Panc1 (cell line): ENCODE data around the gene GBP7. TPM values are rescaled to one million over a fixed set of nuclear protein-coding genes. Genes with fewer than 3 reads are reported as not detected.
"Not testable (repeated sequence)": the region's sequence is repeated elsewhere in the genome, so short reads cannot be mapped to it uniquely, and the experiment has no call there.

Experiments used
- ATAC-seq: fragments of 200-7000 bp; cut with Tn5 transposase; 2 replicates; pipeline ENCODE4 v1.9.1; 2020; ENCODE audit warnings: mild to moderate bottlenecking, moderate library complexity
- Bru-seq: library from RNA; stranded (reverse); fragments of 400-500 nt; gene quantifications from one replicate; lab custom pipeline; 2021; lab: Mats Ljungman, UMichigan
- BruChase-seq, 2 experiments: library from RNA; stranded (reverse); fragments of 400-500 nt; gene quantifications; one replicate each; lab custom pipeline; 2021; lab: Mats Ljungman, UMichigan
- BruUV-seq: library from RNA; stranded (reverse); fragments of 400-500 nt; replicated peaks from 2 replicates; lab custom pipeline; 2021; lab: Mats Ljungman, UMichigan
- CTCF ChIA-PET: fragments of 300-600 bp; sonication (Branson Sonifier 250); formaldehyde crosslinking; loops from one replicate; lab custom pipeline; 2022; ENCODE audit warnings: antibody characterized with exemption; lab: Charles Lee
- POLR2A ChIA-PET: fragments of 300-600 bp; sonication (Branson Sonifier 250); formaldehyde crosslinking; loops from one replicate; lab custom pipeline; 2022; ENCODE audit warnings: antibody characterized with exemption; lab: Charles Lee
- DNase-seq: peaks from one replicate; pipeline ENCODE4 v3.0.0-alpha.2; 2010; ENCODE audit warnings: low read depth, low spot score
- H3K27ac ChIP-seq: 2 replicates; pipeline ENCODE4 v1.5.1; 2011; ENCODE audit warnings: mild to moderate bottlenecking, low read length, inconsistent platforms
- H3K27me3 ChIP-seq: fragments of 200-500 bp; sonication (Bioruptor generic); 2 replicates; pipeline ENCODE4 v1.6.0; 2014; ENCODE audit warnings: low read length, inconsistent platforms; ENCODE audit not compliant: control insufficient read depth, insufficient read depth
- H3K36me3 ChIP-seq: fragments of 200-500 bp; sonication (Bioruptor generic); 2 replicates; pipeline ENCODE4 v1.5.1; 2014; ENCODE audit warnings: inconsistent platforms, mild to moderate bottlenecking, low read length, moderate library complexity; ENCODE audit not compliant: control insufficient read depth, insufficient read depth
- H3K4me1 ChIP-seq: 2 replicates; pipeline ENCODE4 v1.5.1; 2011; ENCODE audit warnings: inconsistent platforms, mild to moderate bottlenecking, low read length, moderate library complexity; ENCODE audit not compliant: control insufficient read depth, insufficient read depth
- H3K4me3 ChIP-seq, 2 experiments: 2 replicates each; pipeline ENCODE4 v1.5.1; 2011 to 2012; ENCODE audit warnings: low read depth in 2 of 2, low read length in 2 of 2, mild to moderate bottlenecking in 2 of 2, inconsistent platforms in 1 of 2, moderate library complexity in 1 of 2
- H3K9me3 ChIP-seq: fragments of 200-500 bp; sonication (Bioruptor generic); 2 replicates; pipeline ENCODE4 v1.5.1; 2014; ENCODE audit warnings: low read depth, mild to moderate bottlenecking, inconsistent platforms, low read length, moderate library complexity; ENCODE audit not compliant: control insufficient read depth, insufficient read depth
- POLR2AphosphoS5 ChIP-seq: IDR thresholded peaks from 2 replicates; pipeline ENCODE4 v1.6.1; 2012; ENCODE audit warnings: mild to moderate bottlenecking, low read depth, low read length, moderate library complexity
- REST ChIP-seq, 2 experiments: IDR thresholded peaks; 2 replicates each; pipeline ENCODE4 v1.6.1; 2011 to 2012; ENCODE audit warnings: low read depth in 2 of 2, control low read depth in 1 of 2, low read length in 1 of 2, mild to moderate bottlenecking in 1 of 2, moderate library complexity in 1 of 2; ENCODE audit not compliant: insufficient read depth in 1 of 2
- SIN3A ChIP-seq: IDR thresholded peaks from 2 replicates; pipeline ENCODE4 v1.6.1; 2012; ENCODE audit warnings: low read depth, mild to moderate bottlenecking, low read length, moderate library complexity, borderline replicate concordance; ENCODE audit not compliant: insufficient read depth
- TCF7L2 ChIP-seq: IDR thresholded peaks from 2 replicates; pipeline ENCODE4 v1.6.1; 2011; ENCODE audit warnings: mild to moderate bottlenecking, low read depth, low read length, inconsistent platforms
- in situ Hi-C: cut with HindIII; loops from 2 replicates; pipeline ENCODE4 v1.10.0; 2016; ENCODE audit warnings: low sequenced_read_pairs, low pct_unique_long_range_greater_than_20kb
- intact Hi-C: fragments of 100-400 bp; cut with micrococcal nuclease; formaldehyde crosslinking; loops from one replicate; pipeline ENCODE4 v1.10.0; 2022; ENCODE audit not compliant: unreplicated experiment
- long read RNA-seq: library from polyadenylated mRNA; unstranded; transcript quantifications from one replicate; pipeline ENCODE4 v2.0.0, GENCODE V29; 2021; ENCODE audit not compliant: unreplicated experiment
- polyA plus RNA-seq: library from polyadenylated mRNA; unstranded; fragments of >200 nt; gene quantifications from one replicate; pipeline ENCODE4 v1.2.1, GENCODE V29; 2012; ENCODE audit warnings: missing spikeins; ENCODE audit not compliant: insufficient read length
- total RNA-seq: library from RNA; stranded (reverse); gene quantifications from one replicate; pipeline ENCODE4 v1.2.1, GENCODE V29; 2021; ENCODE audit not compliant: unreplicated experiment
- TF ChIP-seq, protein P1 (sequence below): fragments of 450-650 bp; IDR thresholded peaks from 2 replicates; pipeline ENCODE4 v1.5.1; 2017; ENCODE audit warnings: mild to moderate bottlenecking

Gene GBP7
- total RNA-seq = not detected
- polyA plus RNA-seq = not detected
- Bru-seq, nascent RNA = not detected
- not detected for BruChase-seq, experiment 1, labeled RNA remaining after a 2-hour chase
- not detected for BruChase-seq, experiment 2, labeled RNA remaining after a 6-hour chase
- long read RNA-seq = 0 reads

DNA sequence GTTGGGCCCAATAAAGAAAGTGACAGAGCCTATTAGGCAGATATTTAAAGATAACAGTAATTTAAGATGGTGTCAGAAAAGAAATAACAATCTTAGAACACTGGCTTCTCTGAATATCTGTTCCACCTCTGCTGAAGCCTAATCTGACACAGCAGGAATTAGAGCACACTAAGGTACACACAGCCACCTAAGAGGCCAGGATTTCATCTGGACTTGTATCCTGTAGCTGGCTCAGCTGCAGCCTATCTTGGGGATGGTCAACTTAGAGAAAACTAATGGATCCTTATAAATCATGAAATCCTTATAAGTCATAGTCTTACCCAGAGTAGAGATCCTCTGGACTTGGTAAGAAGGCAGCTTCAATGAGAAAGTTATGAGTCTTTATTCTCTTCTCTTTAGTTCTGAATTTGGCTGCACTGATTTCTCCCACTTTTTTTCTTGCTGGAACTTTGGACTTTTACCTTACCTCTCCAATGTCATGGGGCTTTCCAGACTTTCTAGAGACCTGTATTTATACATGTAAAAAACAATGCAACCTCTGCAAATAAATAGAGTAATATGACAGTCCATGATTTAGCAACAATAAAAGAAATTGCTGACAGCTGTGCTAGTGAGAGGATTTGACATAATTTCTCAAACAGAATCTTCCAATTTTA is at the start of gene GBP7:
Gene GBP7 (minus strand): TSS at position 403 of the 656 bp plus-strand sequence. CDS start 4,068 bp downstream, outside the sequence.
- TF ChIP-seq SIN3A (no peak), REST (IDR thresholded peaks at IDR 0.05; ENCODE audit: insufficient read depth in 1 of 2, low read depth in 2 of 2, low read length in 1 of 2) (no peak), TCF7L2 (no peak), POLR2AphosphoS5 (no peak)
- TF ChIP-seq, protein P1, sequence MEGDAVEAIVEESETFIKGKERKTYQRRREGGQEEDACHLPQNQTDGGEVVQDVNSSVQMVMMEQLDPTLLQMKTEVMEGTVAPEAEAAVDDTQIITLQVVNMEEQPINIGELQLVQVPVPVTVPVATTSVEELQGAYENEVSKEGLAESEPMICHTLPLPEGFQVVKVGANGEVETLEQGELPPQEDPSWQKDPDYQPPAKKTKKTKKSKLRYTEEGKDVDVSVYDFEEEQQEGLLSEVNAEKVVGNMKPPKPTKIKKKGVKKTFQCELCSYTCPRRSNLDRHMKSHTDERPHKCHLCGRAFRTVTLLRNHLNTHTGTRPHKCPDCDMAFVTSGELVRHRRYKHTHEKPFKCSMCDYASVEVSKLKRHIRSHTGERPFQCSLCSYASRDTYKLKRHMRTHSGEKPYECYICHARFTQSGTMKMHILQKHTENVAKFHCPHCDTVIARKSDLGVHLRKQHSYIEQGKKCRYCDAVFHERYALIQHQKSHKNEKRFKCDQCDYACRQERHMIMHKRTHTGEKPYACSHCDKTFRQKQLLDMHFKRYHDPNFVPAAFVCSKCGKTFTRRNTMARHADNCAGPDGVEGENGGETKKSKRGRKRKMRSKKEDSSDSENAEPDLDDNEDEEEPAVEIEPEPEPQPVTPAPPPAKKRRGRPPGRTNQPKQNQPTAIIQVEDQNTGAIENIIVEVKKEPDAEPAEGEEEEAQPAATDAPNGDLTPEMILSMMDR = no peak
- POLR2A ChIA-PET = no interaction called here
- H3K4me3 ChIP-seq = no peak within 1 kb of the TSS; a peak in 1 of 4 replicates
- no TSS peak for BruUV-seq
- no peaks in the 10 kb centered on the region for H3K9me3 ChIP-seq
- CTCF ChIA-PET = no interaction called here
- DNase-seq (no peak), ATAC-seq (no peak)
- H3K36me3 ChIP-seq = no peaks in the 10 kb centered on the region
- H3K4me1 ChIP-seq = no peaks in the 10 kb centered on the region
- intact Hi-C loops (no loop called here), in situ Hi-C loops (no loop called here)
- no peak within 1 kb of the TSS for H3K27ac ChIP-seq
- H3K27me3 ChIP-seq = no peaks in the 10 kb centered on the region

- no peaks in the 10 kb centered on the region for H3K27me3 ChIP-seq
- DNase-seq = no peak
- no peak overlapping the region for H3K27ac ChIP-seq
- no peaks in the 10 kb centered on the region for H3K4me1 ChIP-seq
- intact Hi-C loops = no loop called here
- in situ Hi-C loops = no loop called here
- H3K36me3 ChIP-seq = no peaks in the 10 kb centered on the region
- no TSS peak for BruUV-seq
- ChIA-PET CTCF (no interaction called here), POLR2A (no interaction called here)
- no peaks in the 10 kb centered on the region for H3K9me3 ChIP-seq
- TF ChIP-seq REST (IDR thresholded peaks at IDR 0.05; ENCODE audit: insufficient read depth in 1 of 2, low read depth in 2 of 2, low read length in 1 of 2) = no peak
- no peak for TF ChIP-seq TCF7L2
- no peak for TF ChIP-seq SIN3A
- TF ChIP-seq, protein P1 = no peak
- no peak for TF ChIP-seq POLR2AphosphoS5
- no peak for ATAC-seq
- no peak overlapping the region for H3K4me3 ChIP-seq
Measured at GRCh38 chr1:89221341-89221740, 45.5 kb upstream of the GBP7 start.

DNA sequence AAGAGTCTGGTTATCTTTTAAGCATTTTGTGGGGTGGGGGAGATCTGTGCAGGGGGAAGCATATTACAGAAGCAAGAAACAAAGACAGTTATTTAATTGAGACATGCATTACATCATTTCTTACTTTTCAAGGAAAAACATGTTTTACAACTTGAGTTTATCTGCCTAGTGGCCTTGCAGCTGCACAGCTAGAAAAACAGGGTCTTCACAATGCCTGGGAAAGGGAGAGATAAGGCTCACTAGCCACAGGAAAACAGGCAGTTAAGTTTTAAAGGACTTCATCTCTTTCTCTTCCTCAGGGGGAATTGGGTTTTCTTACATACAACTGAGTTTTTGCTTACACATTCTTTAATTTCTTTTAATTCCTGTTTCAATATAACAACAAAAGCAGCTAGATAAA is 44.0 kb upstream of the GBP7 start:
- CTCF ChIA-PET = interaction anchor here (0.7 kb wide), 1 partner anchor 90 kb away, joined by 3 read pairs; no protein-coding TSS in a partner anchor
- ATAC-seq, DNase-seq, BruUV-seq, intact Hi-C loops, POLR2A ChIA-PET, H3K9me3 ChIP-seq, H3K27ac ChIP-seq, H3K4me3 ChIP-seq, H3K27me3 ChIP-seq, in situ Hi-C loops, H3K36me3 ChIP-seq, H3K4me1 ChIP-seq: not testable (repeated sequence)
